Measurements from ENCODE around the gene TRAIP.

DNA sequence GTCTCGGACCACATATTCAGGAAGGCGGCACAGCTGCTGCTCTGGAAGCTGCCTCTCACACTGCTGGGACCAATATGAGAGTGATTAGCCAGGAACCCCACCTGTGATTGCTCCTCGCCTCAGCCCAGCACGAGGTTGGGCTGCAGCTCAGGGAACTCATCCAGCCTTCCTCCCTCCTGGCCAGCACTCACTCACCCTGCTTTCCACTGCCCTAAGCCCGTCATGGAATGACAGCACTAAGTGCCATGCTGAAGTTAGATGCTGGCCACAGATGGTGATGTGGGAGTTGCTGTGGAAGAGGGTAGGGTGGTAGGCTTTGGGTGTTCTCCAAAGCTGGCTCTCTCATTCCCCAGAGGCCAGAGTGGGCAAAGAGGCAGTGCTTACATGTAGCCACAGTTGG is 40.0 kb upstream of the TRAIP start:
- TF ChIP-seq EP300 (IDR thresholded peaks at IDR 0.05) (no peak), POLR2A (IDR thresholded peaks at IDR 0.05) (no peak)
